Smooth muscle cell of the brain vasculature (primary cell): Measurements from ENCODE around the gene OCA2.

Source experiments
- DNase-seq: peaks from one replicate; pipeline ENCODE4 v3.0.0-alpha.2; 2012; ENCODE audit warnings: low read depth, low spot score

The OCA2 gene

DNA sequence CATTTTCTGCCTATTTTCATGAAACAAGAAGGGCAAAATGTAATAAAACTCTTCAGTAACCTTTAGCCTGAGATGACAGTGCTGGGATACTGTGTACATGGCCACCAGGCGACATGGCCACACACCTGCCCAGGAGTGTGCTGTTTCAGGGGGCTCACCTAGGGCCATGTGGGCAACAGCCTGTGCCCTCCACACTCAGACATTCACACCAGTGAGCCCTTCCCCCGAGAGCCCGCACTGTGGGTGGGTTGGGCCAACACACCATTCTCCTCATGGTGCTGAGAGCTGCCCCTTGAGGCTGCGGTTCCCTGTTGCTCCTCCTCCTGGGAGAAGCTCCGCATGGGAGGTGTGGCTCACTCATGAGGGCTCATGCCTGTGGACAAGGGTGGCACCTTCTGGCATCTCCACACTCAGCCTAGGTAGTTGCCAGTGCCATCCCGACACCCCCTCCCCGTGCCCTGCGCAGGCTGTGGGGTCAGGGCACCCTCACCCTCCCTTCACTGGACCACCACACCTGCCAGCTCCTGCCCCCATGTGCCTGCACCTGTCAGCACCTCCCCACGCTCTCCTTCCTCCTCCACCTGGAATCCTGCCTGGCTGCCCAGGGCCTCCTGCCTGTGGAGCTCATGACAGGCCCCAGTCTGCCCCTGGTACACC lies 19.7 kb downstream of the OCA2 start:
- DNase-seq, result no peak

DNA sequence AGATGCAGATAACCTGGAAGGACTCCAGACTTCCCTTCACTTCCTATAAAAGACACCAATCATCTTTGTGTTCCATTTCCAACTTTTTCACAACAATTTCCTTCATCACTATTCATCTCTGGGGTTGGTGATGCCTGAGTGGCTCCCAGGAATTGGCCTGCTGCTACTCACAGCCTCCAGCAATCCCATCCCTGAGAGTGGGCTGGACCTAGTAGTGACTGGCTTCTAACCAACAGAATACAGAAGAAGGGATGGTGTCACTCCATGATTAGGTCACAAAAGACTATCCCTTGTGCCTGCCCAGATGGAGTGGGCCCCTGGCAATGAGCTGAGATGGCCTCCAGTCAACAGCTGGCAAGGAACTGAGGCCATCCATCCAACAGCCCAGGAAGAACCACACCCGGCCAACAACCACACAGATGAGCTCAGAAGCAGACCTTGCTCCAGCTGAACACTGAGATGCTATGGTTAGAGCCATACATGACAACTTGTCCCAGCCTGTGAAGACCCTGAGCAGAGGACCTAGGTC lies 20.9 kb downstream of the OCA2 start:
- no peak for DNase-seq

DNA sequence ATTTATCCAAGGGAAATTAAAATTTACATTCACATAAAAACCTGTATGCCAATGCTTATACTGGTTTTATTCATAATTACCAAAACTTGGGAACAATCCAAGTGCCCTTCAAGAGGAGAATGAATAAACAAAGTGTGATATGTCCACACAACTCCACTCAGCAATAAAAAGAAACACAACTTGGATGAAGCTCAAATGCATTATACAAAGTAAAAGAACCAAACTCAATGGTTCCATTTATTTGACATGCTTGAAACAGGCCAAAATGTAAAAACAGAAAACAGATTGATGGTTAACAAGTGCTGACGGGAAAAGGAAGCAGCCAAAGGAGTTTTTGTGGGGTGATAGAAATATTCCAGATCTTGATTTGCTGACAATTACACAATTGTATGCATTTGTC lies 23.5 kb downstream of the OCA2 start:
- DNase-seq, result no peak

DNA sequence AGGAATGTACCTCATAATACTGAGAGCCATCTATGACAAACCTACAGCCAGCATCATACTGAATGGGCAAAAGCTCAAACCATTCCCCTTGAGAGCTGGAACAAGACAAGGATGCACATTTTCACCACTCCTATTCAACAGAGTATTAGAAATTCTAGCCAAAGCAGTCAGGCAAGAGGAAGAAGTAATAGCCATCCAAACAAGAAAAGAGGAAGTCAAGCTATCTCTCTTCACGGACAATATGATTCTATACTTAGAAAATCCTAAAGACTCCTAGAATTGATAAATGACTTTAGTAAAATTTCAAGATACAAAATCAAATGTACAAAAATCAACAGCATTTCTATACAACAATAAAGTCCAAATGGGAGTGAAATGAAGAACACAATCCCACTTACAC lies 30.2 kb downstream of the OCA2 start:
- DNase-seq, result no peak

DNA sequence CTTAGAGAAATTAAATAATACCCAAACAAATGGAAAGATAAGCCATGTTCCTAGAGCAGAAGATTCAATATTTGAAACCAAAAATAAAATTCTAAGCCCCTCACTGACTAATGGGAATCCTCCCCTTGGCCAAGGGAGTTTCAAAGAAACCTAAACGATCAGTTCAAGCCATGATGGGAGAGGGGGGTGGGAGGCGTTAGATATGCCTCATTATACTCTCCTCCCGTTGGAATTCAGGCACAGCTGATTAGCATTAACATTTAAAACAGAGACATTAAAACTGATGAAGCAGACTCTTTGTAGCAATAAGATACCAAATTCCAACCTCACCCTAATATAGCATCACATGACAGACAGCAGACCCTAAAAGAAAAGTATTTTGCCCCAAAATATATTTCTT lies 32.9 kb downstream of the OCA2 start:
- DNase-seq, result no peak

DNA sequence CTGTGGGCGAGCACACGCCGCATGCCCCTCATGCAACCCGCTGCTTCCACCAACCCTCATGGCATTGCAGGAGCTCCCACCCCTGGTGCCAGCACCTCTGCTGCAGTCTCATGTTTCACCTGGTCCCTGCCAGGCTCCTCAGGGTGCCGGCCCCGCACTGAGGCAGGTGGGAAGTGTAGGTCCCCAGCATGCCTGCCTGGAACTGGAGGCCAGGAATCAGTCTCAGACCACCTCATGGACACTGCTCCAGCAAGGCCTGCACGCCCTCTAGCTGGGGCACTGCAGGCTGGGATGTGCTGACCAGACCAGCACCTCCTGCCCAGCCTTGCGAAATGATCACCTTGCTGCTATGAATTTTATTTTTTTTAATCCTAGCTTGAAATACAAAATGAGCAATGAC lies 39.1 kb downstream of the OCA2 start:
- no peak for DNase-seq

DNA sequence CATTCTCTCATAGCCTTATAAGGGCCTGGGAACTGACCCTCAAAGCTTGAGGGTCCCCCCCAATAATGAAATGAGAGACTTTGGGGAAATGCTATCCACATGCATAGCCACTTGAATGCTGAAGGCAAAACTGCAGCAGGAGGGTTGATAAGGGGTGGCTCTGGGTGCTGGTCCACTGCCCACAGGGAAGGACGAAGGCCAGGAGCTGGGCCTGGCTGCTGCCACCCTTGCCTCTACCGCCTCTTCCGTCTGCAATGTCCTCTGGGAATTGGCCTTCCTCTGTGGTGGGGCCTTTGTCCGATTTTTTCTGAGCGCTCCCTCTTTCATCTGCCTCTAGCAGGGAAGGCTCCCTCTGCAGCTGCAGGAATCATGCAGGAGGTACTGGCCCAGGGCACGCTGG lies 41.0 kb downstream of the OCA2 start:
- DNase-seq, result no peak

DNA sequence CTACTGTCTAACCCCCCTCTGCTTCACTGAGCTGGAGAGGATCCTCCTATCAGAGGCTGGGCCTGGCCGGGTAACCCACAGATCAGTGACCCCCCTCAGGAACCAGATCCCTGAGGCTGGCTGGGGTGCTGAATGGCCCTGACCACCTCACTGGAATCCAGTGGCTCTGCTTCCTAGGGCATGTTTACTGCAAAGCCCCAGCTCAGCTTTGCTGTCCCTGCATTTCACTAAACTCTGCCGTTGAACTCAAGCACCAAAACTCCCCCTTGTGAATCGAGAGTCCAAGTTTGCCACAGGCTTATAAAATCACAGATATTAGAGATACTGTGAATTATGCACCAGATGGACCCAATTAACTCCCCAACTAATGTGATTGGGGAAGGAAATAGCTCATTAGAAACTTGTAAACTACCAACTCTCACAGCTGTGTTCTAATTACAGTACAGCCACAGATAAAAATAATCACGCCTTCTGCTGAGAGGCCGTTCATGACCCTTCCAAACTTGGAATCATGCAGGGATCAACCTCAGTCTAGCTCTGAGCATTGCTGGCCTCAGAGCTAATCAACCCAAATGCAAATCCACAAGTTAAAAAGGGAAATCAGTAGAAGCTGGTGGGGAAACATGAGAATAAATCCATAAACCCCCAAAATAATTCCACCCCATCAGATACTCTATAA lies 47.0 kb downstream of the OCA2 start:
- no peak for DNase-seq

DNA sequence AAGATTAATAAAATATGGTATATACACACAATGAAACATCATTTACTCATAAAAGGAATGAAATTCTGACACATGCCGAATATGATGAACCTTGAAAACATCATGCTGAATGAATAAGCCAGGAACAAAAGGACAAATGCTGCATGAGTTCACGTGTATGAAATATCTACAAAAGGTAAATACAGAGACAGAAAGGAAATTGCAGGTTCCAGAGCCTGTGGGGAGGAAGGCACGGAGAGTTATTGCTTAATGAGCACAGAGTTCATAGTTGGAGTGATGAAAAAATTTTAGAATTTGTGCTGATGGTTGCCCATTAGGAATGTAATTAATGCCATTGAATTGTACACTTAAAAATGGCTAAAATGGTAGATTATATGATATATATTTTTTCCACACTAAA lies 49.5 kb downstream of the OCA2 start:
- no peak for DNase-seq

DNA sequence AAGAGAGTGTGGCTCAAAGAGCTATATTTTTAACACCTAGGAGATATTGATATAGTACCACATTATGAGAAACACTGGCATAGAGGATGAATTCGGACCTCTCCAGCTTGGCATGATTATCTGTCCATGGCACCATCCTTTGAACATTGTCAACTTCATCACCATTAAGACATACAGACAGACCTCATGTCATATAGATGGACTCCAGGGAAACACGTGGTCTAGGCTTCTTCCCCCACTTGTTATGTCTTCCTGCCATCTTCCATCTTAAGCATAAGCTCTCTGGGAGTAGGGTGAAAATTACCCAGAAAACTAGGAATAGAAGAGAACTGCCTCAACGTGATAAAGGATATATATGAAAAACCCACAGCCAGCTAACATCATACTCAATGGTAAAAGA lies 51.8 kb downstream of the OCA2 start:
- DNase-seq, result no peak

DNA sequence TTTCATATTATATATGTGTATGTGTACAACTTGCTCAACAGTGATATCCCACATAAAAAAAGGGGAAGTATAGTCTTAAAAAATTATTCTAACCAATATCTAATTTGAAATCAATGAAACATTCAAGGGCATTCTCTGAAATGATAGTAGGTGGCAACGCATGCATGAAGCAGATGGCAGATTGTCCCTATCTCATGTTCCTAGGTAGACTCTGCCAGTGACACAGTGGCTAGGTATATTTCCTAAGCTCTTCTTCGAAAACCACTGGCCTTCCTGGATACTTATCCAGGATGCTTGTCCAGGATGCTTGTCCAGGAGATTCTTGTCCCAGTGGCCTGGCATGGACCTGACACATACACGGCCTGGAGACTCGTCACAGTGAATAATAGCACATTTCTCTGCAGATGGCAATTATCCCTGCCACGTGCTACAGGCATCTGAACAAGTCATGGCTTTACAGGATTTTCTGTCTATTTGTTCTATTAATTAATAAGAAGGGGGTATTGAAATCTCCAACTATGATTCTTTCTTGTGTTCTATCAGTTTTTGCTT lies 54.9 kb downstream of the OCA2 start:
- no peak for DNase-seq

DNA sequence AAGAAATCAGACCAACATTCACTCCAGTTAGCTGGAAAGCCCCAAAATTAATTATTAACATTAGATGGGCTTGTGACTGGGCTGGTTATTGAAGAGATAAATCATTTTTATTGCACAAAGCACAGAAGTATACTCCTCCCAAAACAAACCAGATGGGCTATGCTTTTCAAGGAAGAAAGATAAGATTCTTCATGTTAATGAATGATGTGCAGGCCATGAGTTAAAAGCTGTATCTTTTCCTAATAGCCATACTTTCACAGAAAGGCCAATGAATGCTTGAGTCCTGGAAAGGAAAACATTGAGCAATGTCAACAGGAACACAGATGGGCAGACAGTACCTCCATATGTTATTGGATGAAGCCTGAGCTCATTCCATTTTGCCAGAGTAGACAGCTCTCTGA lies 55.4 kb downstream of the OCA2 start:
- no peak for DNase-seq

DNA sequence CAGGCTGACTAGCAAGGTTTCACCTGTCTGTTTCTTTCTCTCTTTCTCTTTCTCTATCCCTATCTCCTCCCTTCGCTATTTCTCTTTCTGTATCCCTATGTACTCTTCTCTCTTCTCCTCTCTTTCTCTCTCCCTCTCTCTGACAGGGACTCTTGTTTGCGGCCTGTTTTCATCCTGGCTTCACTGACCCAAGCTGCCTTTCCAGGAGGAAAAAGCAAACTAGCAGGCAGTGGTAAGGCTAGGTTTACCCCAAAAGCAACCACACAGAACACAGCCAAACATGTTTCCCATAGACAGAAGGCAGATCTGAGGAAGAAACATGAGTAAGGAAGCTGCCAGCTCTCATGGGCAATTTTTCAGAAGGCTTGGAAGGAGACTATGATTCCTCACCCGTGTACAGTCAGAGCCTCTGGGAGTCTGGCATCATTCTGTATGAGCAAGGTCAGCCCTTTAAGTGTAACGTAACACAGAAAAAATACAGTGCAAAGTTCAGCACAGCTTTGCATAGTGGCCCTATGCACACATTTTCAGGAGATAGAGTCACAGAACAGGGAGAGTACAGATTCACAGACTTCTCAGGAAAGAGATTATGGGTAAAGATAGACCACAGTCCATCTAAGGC lies 61.0 kb downstream of the OCA2 start:
- no peak for DNase-seq

DNA sequence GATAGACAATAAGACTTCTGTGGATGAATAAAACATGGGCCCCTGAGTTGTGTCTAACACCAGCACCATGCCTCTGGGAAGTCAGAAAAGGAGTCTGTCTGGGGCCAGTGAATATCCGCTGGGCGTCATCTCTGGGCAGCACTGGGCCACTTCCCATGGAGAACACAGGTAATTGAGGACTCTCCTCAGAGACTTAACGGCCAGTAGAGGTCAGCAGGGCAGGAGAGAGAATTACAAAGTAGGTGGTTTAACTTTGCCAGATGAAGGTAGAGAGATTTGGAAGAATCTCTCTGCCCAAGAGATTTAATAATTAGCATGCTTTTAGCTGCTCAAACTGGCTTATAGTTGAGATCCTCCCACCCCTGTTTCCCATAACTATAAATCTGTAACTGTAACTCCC lies 65.7 kb downstream of the OCA2 start:
- no peak for DNase-seq

DNA sequence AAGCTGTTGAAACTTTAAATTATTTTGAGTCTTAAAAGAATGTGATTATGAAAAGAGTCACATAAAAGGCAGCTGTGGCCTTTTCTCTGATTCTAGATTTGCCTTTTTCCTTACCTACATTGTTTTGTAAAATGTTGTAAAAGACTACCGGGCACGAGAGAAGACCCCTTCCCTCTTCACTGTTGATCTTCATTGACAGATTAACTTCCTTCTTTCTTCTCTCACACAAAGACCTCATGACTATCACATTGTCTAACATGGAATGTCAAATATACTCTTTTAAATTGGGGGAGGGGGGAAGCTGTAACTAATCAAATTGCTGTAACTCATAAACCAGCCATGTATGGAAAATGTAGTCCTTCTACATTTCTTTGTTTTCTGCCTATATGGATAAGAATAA lies 68.3 kb downstream of the OCA2 start:
- DNase-seq, result no peak

DNA sequence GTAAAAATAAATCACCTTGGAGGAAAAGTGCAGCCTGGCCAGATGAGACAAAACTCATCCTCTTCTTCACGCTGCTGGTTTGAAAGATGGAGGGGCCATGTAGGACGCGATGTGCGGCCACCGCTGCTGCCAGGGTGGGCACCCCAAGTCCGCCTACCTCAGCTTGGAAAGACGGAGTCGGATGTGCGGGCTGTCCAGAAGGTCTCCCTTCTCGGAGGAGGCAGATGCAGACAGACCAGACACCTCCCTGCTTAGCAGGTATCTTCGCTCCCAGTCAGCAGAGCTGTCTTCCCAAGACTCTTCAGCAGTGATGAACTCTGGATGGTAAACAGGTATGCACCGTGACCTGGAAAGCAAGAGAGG lies 71.4 kb downstream of the OCA2 start:
- DNase-seq, result no peak

DNA sequence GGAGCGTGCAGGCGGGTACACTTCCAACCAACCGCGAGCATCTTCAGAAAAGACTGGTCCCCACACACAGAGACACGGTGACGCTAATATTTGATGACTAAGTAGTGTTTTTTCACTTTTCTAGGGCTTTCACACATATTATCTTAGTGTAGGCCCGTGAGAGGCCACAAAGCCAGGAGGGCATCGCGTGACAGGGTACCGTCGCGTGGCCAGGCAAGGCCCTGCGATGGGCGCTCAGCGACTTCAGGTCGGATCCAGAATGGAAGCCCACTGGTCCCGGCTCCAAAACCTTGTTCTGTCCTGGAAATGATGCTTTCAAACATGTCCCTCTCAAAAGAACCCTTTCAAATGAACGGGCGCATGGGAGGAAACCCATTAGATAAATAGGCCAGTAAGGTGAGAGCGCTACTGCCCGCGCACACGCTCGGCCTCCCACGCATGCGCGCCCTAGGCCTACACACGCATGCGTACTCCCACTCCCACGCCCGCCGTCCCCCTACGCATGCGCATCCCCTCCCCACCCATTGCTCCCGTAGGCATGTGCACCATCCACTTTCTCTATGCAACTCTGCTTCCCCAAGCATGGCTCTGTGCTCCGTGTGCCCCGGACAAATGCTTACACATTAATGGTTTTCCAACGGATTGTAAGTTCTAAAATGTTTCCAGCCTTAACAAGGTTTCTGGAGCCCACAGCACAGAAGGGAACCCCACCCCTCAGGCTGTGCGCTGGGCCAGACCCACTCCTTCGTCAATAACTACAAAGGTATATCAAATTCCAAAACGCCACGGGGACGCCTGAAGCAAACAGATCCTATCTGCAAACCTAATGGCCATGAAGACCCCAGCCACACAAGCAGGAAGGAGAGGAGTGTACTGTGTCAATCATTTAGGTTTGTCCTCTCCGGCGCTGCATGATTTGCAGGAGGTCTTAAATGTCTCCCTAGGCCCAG lies 72.1 kb downstream of the OCA2 start:
- no peak for DNase-seq

DNA sequence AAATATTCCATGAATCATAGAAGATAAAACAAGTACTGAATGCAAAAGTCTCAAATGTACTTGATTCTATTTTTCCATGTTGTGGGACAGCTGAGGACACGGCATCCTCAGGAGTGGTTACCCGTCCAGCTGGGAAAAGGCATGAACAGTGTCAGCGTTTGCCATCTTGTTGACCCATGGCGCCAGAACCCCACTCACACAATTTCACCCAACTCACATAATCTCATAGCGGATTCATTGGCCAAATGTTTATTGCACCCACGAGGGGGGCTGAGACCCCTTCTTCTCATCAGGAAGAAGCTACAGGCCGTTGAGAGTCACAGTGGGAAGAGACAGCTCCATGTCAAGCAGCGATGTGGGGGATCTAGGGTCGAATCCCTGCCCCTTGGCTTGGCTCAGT lies 72.9 kb downstream of the OCA2 start:
- no peak for DNase-seq

DNA sequence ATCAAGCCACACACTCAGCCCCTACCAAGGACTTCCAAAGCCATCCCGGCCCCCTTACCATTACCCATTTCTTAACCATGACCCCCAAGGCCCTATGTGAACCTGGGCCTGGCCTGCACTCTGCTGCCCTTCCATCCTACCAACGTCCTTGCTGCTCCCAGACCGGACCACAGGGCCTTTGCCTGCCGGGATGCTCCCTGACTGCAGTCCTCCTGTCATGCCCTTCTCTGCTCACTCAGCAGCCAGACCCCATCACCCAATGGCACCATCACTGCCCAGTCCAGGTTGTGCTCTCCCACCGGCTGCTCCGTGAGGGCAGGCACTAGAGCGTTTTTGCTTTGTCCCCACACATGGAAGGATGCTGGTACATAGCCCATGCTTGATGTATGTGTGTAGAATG lies 73.7 kb downstream of the OCA2 start:
- DNase-seq, result no peak

DNA sequence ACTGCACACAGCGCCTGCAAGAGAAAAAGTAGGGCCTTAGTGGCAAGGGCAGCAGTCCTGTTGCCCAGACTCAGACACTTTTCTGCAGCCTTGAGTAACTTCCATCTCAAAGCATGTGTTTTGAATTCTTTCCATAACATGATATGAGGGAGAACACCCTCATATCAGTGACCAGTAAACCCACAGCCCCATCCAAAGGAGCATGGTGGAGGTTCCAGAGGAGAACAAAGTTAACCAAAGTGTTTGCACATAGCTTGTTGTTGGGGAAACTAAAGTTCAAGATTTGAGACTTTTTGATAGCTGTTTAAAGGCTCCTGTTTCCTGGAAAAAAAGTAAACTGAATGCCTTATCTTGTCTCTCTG lies 74.2 kb downstream of the OCA2 start:
- no peak for DNase-seq

DNA sequence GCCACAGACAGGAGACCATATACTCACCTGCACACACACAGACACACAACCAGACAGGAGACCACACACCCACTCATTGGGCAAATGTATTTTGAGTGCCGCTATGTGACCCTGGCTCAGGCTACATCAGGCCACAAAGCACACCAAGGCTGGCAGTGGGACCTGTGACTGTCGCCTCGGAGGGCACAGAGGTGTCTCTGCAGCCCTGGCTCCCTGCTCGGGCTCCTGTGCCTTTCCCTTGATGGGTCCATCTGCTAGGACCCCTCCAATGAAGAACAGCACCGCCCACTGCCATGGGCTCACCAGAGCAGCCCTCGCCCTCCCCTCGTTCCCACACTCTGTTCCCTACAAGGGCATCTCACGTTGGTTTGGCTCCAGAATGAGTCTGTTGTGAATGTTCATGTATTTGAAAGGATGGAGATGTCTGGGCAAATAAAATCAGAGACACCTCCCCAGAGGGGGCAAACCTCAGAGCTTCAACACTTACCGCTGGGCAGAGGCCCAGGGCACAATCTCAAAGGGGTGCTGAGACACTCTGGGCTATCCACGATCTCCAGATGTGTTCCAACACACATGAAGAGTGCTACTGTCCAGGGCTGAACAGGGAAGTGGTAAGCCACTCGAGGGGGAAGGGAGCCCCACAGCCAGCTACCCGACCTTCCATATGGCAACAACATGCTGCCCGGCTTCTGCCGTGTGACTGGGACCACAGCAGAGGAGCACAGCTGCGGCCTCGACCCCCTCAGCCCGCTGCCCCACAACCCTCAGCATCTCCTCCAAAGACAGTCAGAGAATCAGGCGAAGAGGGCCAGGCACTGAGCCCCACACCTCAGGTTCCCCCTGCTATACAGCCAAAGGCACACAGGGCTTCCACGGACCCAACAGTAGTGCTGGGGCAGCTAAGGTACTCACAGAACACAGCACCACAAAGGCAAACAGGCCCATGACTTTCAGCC lies 74.9 kb downstream of the OCA2 start:
- no peak for DNase-seq
